ENCODE results near the gene IRAK1BP1. TPM values are rescaled to one million over a fixed set of nuclear protein-coding genes. Genes with fewer than 3 reads are reported as not detected.
A peak's percentile ranks its signal among the peaks of the same experiment; 100 is the strongest.
"Not testable (repeated sequence)": the region's sequence is repeated elsewhere in the genome, so short reads cannot be mapped to it uniquely, and the experiment has no call there.

Gene IRAK1BP1
- polyA plus RNA-seq, 12 donors = 2.3 to 9.9 (median 4.1) TPM; not detected in 1

GRCh38 chr6:78868116-78868515 is 765 bp downstream of the IRAK1BP1 start:
- peak; percentile 6 for DNase-seq

- no peak for DNase-seq
These were observed 8.2 kb downstream of the IRAK1BP1 start for GRCh38 chr6:78875505-78875904.

- DNase-seq = no peak
These were observed 16.3 kb downstream of the IRAK1BP1 start for GRCh38 chr6:78883651-78884050.

- DNase-seq = not testable (repeated sequence)
These were observed 22.6 kb downstream of the IRAK1BP1 start for GRCh38 chr6:78889901-78890300.

- no peak for DNase-seq
These were observed 28.9 kb downstream of the IRAK1BP1 start for GRCh38 chr6:78896227-78896626.

GRCh38 chr6:78908621-78909020 is 41.3 kb downstream of the IRAK1BP1 start:
- DNase-seq = no peak

- peak; percentile 3 for DNase-seq
These were observed 42.0 kb downstream of the IRAK1BP1 start for GRCh38 chr6:78909391-78909790.

- no peak for DNase-seq
These were observed 42.7 kb downstream of the IRAK1BP1 start for GRCh38 chr6:78910010-78910409.

GRCh38 chr6:78910591-78911171 is 43.3 kb downstream of the IRAK1BP1 start:
- peak; percentile 12 for DNase-seq

GRCh38 chr6:78911218-78911940 is 44.0 kb downstream of the IRAK1BP1 start:
- no peak for DNase-seq

- no peak for DNase-seq
These were observed 49.1 kb downstream of the IRAK1BP1 start for GRCh38 chr6:78916411-78916810.

- no peak for DNase-seq
These were observed 50.4 kb downstream of the IRAK1BP1 start for GRCh38 chr6:78917788-78918187.

GRCh38 chr6:78921168-78921567 is 53.8 kb downstream of the IRAK1BP1 start:
- DNase-seq = not testable (repeated sequence)

GRCh38 chr6:78925317-78925716 is 58.0 kb downstream of the IRAK1BP1 start:
- DNase-seq = no peak

- DNase-seq = no peak
These were observed 68.2 kb downstream of the IRAK1BP1 start for GRCh38 chr6:78935553-78935952.

- DNase-seq = no peak
These were observed 69.2 kb downstream of the IRAK1BP1 start for GRCh38 chr6:78936515-78936914.

- no peak for DNase-seq
These were observed 75.1 kb downstream of the IRAK1BP1 start for GRCh38 chr6:78942446-78942845.

GRCh38 chr6:78947529-78947928 is 80.2 kb downstream of the IRAK1BP1 start:
- DNase-seq = no peak

GRCh38 chr6:78947962-78948361 is 80.6 kb downstream of the IRAK1BP1 start:
- no peak for DNase-seq

- no peak for DNase-seq
These were observed 81.4 kb downstream of the IRAK1BP1 start for GRCh38 chr6:78948785-78949184.

- DNase-seq = no peak
These were observed 85.0 kb downstream of the IRAK1BP1 start for GRCh38 chr6:78952362-78952761.

Data from muscle of arm (tissue), 12 donors.